CD4-positive, alpha-beta T cell (primary cell): ENCODE data around the gene HYAL4. TPM values are rescaled to one million over a fixed set of nuclear protein-coding genes. Genes with fewer than 3 reads are reported as not detected.
"Not testable (repeated sequence)": the region's sequence is repeated elsewhere in the genome, so short reads cannot be mapped to it uniquely, and the experiment has no call there.

Source experiments
- ATAC-seq: fragments of 200-7000 bp; cut with Tn5 transposase; one replicate; pipeline ENCODE4 v1.10.0; 2022; ENCODE audit warnings: mild to moderate bottlenecking; ENCODE audit not compliant: poor library complexity
- CTCF ChIA-PET: fragments of 350-600 bp; sonication (Branson Sonifier 250); formaldehyde crosslinking; loops from one replicate; lab custom pipeline; 2021; ENCODE audit warnings: antibody characterized with exemption, inconsistent platforms; lab: Charles Lee
- POLR2A ChIA-PET: fragments of 350-600 bp; sonication (Branson Sonifier 250); formaldehyde crosslinking; loops from one replicate; lab custom pipeline; 2021; ENCODE audit warnings: antibody characterized with exemption, inconsistent platforms; lab: Charles Lee
- DNase-seq, 14 experiments: peaks; one replicate each; pipeline ENCODE4 v3.0.0-alpha.2; 2013 to 2020; ENCODE audit warnings: mixed read lengths in 2 of 14
- H3K27ac ChIP-seq, 2 donors: one replicate each; pipeline versions ENCODE4 v1.5.1 to v1.7.0; 2013; ENCODE audit warnings: low read length in 2 of 2, low read depth in 1 of 2, mild to moderate bottlenecking in 1 of 2
- H3K27me3 ChIP-seq, 2 experiments: 1 replicate in 1 of 2; 2 replicates in 1 of 2; pipeline versions ENCODE4 v1.6.1 to v1.7.0; 2013; ENCODE audit warnings: low read length in 2 of 2, control low read depth in 1 of 2, mild to moderate bottlenecking in 1 of 2, moderate library complexity in 1 of 2; ENCODE audit not compliant: insufficient read depth in 2 of 2, control insufficient read depth in 1 of 2
- H3K36me3 ChIP-seq: one replicate; pipeline ENCODE4 v1.6.1; 2013; ENCODE audit warnings: low read length, control low read depth; ENCODE audit not compliant: insufficient read depth
- H3K4me1 ChIP-seq: one replicate; pipeline ENCODE4 v1.6.1; 2013; ENCODE audit warnings: low read length, control low read depth; ENCODE audit not compliant: insufficient read depth
- H3K4me3 ChIP-seq: one replicate; pipeline ENCODE4 v1.5.1; 2013; ENCODE audit warnings: mild to moderate bottlenecking, low read length, moderate library complexity
- H3K9me3 ChIP-seq, 2 experiments: 1 replicate in 1 of 2; 2 replicates in 1 of 2; pipeline versions ENCODE4 v1.6.1 to v1.7.0; 2013; ENCODE audit warnings: low read length in 2 of 2, mild to moderate bottlenecking in 2 of 2, control low read depth in 1 of 2, moderate library complexity in 1 of 2; ENCODE audit not compliant: control insufficient read depth in 1 of 2, insufficient read depth in 1 of 2
- H3K27ac Mint-ChIP-seq: one replicate; pipeline ENCODE4 v1.8.0; 2020; ENCODE audit warnings: mixed read lengths
- H3K27me3 Mint-ChIP-seq: one replicate; pipeline ENCODE4 v1.8.0; 2021; ENCODE audit warnings: mixed read lengths
- H3K36me3 Mint-ChIP-seq: one replicate; pipeline ENCODE4 v1.8.0; 2021; ENCODE audit warnings: low read depth, mixed read lengths
- H3K4me1 Mint-ChIP-seq: one replicate; pipeline ENCODE4 v1.8.0; 2021; ENCODE audit warnings: low read depth, mixed read lengths
- H3K4me3 Mint-ChIP-seq: one replicate; pipeline ENCODE4 v1.8.0; 2020; ENCODE audit warnings: mild to moderate bottlenecking, mixed read lengths
- H3K9me3 Mint-ChIP-seq: one replicate; pipeline ENCODE4 v1.8.0; 2020; ENCODE audit warnings: mixed read lengths
- CTCF ChIP-seq: fragments of 200-600 bp; IDR thresholded peaks from one replicate; pipeline ENCODE4 v1.8.0; 2022; ENCODE audit warnings: antibody characterized with exemption, mild to moderate bottlenecking
- intact Hi-C, 2 experiments: fragments of 100-400 bp; cut with DNase I in 1 of 2; cut with micrococcal nuclease in 1 of 2; formaldehyde crosslinking; loops; one replicate each; pipeline versions ENCODE4 v1.15.1 to v1.9.0; 2023 to 2025; cut with DNase I, micrococcal nuclease
- total RNA-seq, 174 experiments: library from RNA in 2 of 174; stranded (reverse) in 2 of 174; gene quantifications; one replicate each; pipeline ENCODE4 v1.2.3 and lab custom pipeline; 2021 to 2026

HYAL4 gene
- total RNA-seq, 2 experiments from 2014 or later, result 0.14 TPM; not detected in 1

- TF ChIP-seq CTCF, result no peak
- DNase-seq (no peak), ATAC-seq (no peak)
- intact Hi-C loops, result no loop called here
- H3K27ac ChIP-seq, result no peak overlapping the region
- Mint-ChIP-seq H3K27me3 (peaks cover 11% of the 10 kb centered on the region), H3K27ac (no peak overlapping the region), H3K4me3 (no peak overlapping the region), H3K36me3 (no peaks in the 10 kb centered on the region), H3K9me3 (no peaks in the 10 kb centered on the region), H3K4me1 (no peaks in the 10 kb centered on the region)
- ChIA-PET CTCF (interaction anchor here (1.0 kb wide), 1 partner anchor 36 kb away, joined by 4 read pairs; the partner anchor contains the start of gene HYAL4), POLR2A (no interaction called here)
- H3K4me3 ChIP-seq, result no peak overlapping the region
- H3K36me3 ChIP-seq, result no peaks in the 10 kb centered on the region
- no peaks in the 10 kb centered on the region for H3K9me3 ChIP-seq
- no peaks in the 10 kb centered on the region for H3K4me1 ChIP-seq
- H3K27me3 ChIP-seq, result peaks cover 0 to 7% of the 10 kb centered on the region in 2 experiments
Observed at GRCh38 chr7:123881300-123881699, 36.3 kb downstream of the HYAL4 start.

GRCh38 chr7:123883154-123883553, 38.2 kb downstream of the HYAL4 start:
- CTCF ChIA-PET, result no interaction called here
- no peak for TF ChIP-seq CTCF
- no peaks in the 10 kb centered on the region for H3K36me3 ChIP-seq
- no peak overlapping the region for H3K4me3 Mint-ChIP-seq
- POLR2A ChIA-PET, result no interaction called here
- no peak for ATAC-seq
- no peak overlapping the region for H3K27ac Mint-ChIP-seq
- no peak for DNase-seq
- no peak overlapping the region for H3K4me3 ChIP-seq
- no peaks in the 10 kb centered on the region for H3K4me1 Mint-ChIP-seq
- no peaks in the 10 kb centered on the region for H3K4me1 ChIP-seq
- peaks cover 6% of the 10 kb centered on the region for H3K27me3 Mint-ChIP-seq
- no peak overlapping the region for H3K27ac ChIP-seq
- intact Hi-C loops, result no loop called here
- peaks cover 0 to 7% of the 10 kb centered on the region in 2 experiments for H3K27me3 ChIP-seq
- H3K9me3 ChIP-seq, result no peaks in the 10 kb centered on the region
- no peaks in the 10 kb centered on the region for H3K36me3 Mint-ChIP-seq
- H3K9me3 Mint-ChIP-seq, result no peaks in the 10 kb centered on the region

GRCh38 chr7:123888192-123888591, 43.2 kb downstream of the HYAL4 start:
- DNase-seq (no peak), ATAC-seq (no peak)
- CTCF ChIA-PET, result no interaction called here
- Mint-ChIP-seq H3K27me3 (no peaks in the 10 kb centered on the region), H3K27ac (no peak overlapping the region), H3K4me1 (no peaks in the 10 kb centered on the region), H3K36me3 (no peaks in the 10 kb centered on the region), H3K4me3 (no peak overlapping the region), H3K9me3 (peaks cover 2% of the 10 kb centered on the region)
- intact Hi-C loops, result no loop called here
- H3K27me3 ChIP-seq, result peaks cover 2 to 7% of the 10 kb centered on the region in 2 experiments
- no peaks in the 10 kb centered on the region for H3K4me1 ChIP-seq
- POLR2A ChIA-PET, result no interaction called here
- TF ChIP-seq CTCF, result no peak
- H3K27ac ChIP-seq, result no peak overlapping the region
- peaks cover 0 to 6% of the 10 kb centered on the region in 2 experiments for H3K9me3 ChIP-seq
- H3K36me3 ChIP-seq, result no peaks in the 10 kb centered on the region
- H3K4me3 ChIP-seq, result no peak overlapping the region

GRCh38 chr7:123894753-123895152, 49.8 kb downstream of the HYAL4 start:
- ATAC-seq, H3K4me1 Mint-ChIP-seq, H3K9me3 ChIP-seq, H3K36me3 ChIP-seq, H3K27me3 ChIP-seq, H3K36me3 Mint-ChIP-seq, H3K4me3 Mint-ChIP-seq, DNase-seq, H3K4me3 ChIP-seq, intact Hi-C loops, H3K27ac Mint-ChIP-seq, CTCF ChIA-PET, H3K27ac ChIP-seq, POLR2A ChIA-PET, H3K4me1 ChIP-seq, H3K27me3 Mint-ChIP-seq, H3K9me3 Mint-ChIP-seq: not testable (repeated sequence)
